GM18873 (cell line): ENCODE measurements around the gene CORO1C.

ENCODE experiments used
- ATAC-seq: cut with Tn5 transposase; IDR thresholded peaks from one replicate; pipeline ENCODE4 v1.9.1; 2021; ENCODE audit warnings: mild to moderate bottlenecking, moderate library complexity, moderate number of reproducible peaks; ENCODE audit not compliant: unreplicated experiment, low FRiP score

The CORO1C gene

DNA sequence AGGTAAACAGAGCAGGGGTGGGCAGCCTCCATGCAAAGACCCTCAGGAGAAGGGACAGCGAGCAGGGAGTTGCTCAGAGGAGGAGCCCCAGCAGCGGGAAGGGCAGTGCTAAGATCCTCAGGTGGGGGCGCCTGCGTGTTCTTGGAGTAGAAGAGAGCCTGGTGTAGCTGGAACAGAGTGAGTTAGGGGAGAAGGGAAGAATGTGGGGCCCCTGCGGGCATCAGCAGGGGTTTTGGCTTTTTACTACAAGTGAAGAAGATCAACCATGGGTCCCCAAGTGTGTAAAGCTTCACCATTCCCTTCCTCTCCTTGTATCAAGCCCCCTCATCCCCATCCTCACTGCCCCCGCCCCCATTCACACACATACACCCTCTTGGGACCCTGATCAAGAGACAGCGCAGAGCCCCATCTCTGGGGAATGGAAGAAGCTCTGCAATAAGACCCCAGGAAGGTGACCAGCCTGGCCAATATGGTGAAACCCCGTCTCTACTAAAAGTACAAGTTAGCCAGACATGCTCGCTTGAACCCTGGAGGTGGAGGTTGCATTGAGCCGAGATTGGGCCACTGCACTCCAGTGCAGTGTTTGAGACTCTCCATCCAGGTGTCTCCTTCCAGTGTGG is 123.2 kb downstream of the CORO1C start:
- ATAC-seq = no peak

DNA sequence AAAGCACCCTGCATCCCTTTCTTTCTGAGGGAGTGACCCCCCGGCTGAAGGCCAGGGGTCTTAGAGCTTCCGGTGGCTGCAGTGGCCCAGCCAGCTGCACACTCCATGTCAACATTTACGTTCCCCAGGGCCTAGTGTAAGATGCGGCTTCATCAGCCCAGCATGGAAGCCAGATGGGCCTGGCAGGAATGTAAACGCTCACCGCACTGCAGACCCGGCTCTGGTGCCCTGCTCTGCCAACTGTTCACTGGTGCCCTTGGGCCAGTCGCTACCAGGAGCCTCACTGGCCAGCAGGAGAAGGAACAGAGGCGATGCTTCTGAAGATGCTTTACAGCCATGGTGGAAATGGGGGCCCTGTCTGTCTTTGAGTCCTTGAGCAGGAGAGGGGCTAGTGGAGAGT is 124.8 kb downstream of the CORO1C start:
- ATAC-seq = no peak

GRCh38 chr12:108605690-108606406 is 125.5 kb downstream of the CORO1C start:
- ATAC-seq = no peak

DNA sequence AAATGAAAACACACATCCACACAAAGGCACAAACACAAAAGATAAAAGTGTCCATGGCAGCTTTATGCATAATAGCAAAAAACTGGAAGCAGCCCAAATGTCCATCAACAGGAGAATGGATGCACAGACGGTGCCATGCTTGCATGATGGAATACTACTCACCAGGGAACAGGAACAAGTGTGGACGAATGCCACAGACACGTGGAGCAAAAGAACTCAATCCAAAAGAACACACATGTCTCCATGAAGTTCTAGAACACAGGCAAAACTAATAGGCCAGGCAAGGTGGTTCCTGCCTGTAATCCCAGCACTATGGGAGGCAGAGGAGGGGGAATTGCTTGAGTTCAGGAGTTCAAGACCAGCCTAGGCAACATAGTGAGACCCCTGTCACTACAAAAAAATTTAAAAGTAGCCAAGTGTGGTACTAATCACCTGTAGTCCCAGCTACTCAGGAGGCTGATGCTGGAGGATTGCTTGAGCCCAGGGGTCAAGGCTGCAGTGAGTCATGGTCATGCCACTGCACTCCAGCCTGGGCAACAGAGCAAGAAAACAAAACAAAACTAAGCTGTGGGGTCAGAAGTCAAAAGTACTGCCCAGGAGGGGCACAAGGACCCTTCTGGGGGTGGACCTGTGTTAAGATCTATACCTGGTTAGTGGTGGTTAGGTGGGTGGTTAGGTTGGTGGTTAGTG is 126.2 kb downstream of the CORO1C start:
- no peak for ATAC-seq

DNA sequence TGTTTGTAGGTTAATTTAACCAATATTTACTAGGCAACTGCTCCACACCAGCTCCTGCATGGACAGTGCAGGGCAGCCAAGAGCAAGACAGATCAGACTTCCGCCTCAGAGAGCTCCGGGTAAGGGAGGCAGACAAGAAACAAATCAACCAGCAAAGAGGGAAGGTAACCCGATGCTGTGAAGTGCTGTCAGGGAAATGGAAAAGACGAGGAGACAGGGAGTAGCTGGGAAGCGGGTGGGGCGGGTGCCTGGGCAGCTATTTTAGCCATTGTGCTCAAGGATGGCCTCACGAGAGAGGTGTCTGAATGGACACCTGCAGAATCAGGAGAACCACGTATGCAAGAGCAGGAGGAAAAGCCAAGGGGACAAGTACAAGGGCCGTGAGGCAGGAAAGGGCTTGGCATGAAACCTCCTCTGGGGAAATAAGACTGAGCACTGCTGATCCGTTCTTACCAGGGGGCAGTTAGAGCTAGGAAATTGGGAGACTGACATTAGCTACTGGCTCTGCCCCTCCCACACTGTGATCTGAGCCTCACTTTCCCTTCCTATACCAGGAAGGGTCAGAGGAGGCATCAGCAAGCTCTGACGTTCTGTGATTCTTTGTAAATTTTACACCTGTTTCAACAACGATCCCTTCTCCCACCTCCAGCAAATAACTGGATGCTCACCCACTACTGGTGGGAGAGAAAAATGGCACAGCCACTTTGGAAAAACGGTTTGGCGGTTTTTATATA is 126.9 kb downstream of the CORO1C start:
- ATAC-seq = no peak

- no peak for ATAC-seq
Observed at GRCh38 chr12:108603743-108604142, 127.6 kb downstream of the CORO1C start.

DNA sequence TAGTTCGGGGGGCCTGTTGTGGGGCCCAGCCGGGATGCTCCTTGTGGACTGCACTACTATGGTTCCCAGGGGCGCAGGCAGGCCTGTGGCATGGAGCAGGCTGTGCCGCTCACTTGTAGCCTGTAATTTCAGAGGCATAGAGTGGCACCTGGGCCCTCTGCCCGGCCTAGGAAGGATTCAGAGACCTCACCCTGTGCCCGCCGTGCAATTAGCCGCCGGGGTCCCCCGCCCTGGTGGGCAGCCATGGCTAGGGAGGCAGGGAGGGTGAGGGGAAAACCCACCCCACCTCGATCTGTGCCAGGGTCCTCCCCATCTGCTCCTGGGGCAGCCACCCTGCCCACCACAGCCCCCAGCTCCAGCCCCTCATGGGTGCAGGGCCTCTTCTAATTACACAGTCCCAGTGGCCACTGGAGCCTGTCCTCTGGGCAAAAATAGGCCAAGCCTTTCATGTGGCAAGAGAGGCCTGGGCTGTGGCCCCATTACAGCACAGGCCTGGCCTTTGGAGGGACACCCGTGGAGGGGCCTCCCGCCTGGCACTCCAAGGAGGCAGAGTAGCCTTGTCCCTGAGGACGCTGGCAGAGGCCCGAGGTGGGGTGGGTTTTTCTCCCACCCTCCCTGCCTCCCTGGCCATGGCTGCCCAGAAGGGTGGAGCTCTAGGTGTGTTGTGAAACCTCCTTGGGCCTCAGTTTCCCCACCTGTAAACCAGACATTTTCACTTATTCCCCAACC is 128.2 kb downstream of the CORO1C start:
- ATAC-seq = no peak

- ATAC-seq = no peak
Observed at GRCh38 chr12:108602209-108602705, 129.1 kb downstream of the CORO1C start.

GRCh38 chr12:108600702-108601007 is 130.7 kb downstream of the CORO1C start:
- ATAC-seq = no peak

DNA sequence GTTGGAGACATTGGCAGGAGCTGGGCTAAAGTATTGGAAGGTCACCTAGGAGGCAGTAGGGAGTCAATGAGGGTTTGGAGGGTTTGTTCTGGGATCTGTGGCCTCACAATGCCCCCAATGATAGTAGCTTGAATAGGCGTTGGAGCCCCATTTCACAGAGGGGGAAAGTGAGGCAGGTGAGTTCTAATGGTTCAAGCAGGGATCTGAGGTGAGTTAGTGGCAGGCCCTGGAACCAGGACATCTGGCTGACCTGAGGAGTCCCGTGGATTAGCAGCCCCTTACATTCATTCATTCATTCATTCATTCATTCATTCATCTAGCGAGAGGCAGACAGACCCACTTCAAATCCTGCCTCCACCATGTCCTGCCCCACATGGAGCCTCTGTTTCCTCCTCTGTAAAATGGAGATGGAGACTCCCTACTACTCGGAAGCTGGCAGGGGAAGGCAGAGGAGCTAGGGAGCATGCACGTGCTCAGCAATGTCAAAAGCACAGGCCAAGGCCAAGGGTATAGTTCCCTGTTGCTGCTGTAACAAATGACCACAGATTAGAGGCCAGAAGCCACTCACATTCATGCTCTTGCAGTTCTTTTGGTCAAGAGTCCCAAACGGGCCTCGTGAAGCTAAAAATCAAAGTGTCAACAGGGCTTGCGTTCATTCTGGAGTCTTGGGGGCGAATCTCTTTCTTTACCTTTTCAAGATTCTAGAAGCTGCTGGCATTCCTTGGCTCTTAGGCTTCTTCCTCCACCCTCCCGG is 131.2 kb downstream of the CORO1C start:
- ATAC-seq = no peak

DNA sequence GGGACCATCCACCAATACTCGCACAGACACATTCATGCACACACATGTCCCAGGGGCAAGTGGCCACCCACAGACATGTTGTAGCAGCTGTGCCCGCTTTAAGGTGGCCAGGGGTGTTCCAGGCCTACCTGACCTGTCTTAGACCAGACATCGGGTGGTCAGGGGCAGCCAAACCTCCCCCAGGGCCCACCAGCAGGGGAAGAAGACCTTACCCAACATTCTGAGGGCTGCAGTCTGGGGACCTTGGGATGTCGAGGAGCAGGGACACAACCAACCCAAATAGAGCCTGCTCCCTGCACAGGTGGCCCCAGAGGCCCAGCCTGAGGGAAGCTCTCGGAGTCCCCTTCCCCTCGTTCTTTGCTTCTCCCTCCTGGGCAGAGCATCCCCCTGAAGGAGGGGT is 131.8 kb downstream of the CORO1C start:
- no peak for ATAC-seq

- no peak for ATAC-seq
Observed at GRCh38 chr12:108598553-108599250, 132.6 kb downstream of the CORO1C start.

DNA sequence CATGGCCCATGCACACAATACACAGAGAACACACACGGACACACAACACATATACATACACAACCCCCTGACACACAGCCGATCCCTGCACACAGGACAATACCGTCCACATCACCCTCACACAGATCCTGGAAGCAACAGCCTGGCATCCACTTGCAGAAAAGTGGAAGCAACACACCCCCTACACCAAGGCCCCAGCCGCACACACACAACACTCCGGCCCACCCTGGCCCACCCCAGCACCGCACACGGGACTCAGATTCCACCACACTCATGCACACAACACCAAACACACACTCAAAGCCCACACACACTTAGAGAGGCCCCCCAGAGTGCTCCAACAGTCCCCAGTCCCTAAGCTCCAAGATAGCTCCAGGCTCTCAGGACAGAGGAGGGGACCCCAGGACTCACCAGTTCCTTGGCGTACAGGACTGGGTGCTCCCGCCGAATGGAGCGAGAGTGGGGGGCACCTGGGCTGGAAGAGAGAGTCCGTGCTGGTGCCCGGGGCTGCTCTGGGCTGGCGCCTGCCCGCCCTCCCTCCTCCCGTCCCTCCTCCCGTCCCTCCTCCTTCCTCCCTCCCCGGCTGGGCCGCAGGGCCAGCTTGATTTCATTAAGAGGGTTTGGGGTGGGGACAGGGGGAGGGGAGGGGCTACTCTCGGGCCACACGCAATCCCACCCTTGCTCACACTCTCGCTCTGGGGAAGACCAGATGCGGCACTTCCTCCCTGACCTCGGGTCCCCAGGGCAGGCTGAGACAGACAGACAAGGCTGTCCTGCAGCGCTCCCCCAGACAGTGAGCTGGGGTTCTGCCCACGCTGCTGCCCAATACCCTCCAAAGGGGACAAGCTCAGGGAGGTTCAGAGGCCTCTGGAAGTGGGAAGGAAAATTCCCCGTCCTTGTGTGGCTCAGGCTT is 133.5 kb downstream of the CORO1C start, which contains the start of gene TMEM119:
Gene TMEM119, minus strand, starts transcription at position 526 of the 913 bp plus-strand sequence. CDS start 5,701 bp downstream, outside the sequence.
- no peak for ATAC-seq

DNA sequence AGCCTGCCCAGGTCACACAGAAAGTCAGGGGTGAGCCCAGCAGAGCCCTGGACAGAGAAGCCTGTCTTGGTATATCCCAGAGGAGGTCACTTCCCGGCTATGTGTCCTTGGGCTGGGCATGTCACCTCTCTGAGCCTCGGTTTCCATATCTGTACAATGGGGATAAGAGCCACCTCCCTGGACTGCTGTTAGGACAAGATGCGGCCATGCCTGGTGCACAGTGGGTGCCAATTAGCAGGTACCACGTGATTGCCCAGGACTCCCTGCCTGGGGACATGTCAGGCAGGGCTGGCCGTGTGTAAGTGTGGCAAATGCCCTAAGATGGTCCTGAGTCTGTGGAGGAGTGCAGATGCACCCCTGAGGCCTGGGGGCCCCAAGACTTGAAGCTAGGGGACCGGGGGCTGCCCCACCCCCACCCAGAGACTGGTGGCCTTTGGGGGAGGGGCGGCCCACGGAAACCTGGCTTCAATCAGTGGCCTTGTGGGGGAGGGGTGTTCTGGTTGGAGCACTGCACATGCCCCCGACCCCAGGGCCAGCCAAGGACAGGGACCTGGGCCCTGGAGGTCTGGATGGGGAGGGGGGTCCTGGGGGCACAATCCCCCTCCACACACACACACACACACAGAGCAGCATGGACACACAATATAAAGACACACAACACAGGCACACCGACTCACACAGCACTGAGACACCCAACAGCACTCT is 134.3 kb downstream of the CORO1C start:
- ATAC-seq = no peak

- ATAC-seq = no peak
Observed at GRCh38 chr12:108595711-108596647, 135.3 kb downstream of the CORO1C start.
